GM21723 (cell line): ENCODE measurements around the gene SEMA4D.

Experiments used
- ATAC-seq: cut with Tn5 transposase; IDR thresholded peaks from one replicate; pipeline ENCODE4 v1.9.1; 2021; ENCODE audit warnings: mild to moderate bottlenecking, moderate library complexity; ENCODE audit not compliant: unreplicated experiment

SEMA4D gene

GRCh38 chr9:89467278-89467625 lies 30.7 kb downstream of the SEMA4D start:
- ATAC-seq = no peak

- ATAC-seq = peak; percentile 53
These were observed 31.2 kb downstream of the SEMA4D start for GRCh38 chr9:89466451-89467277.

- no peak for ATAC-seq
These were observed 32.1 kb downstream of the SEMA4D start for GRCh38 chr9:89465726-89466308.

- no peak for ATAC-seq
These were observed 32.9 kb downstream of the SEMA4D start for GRCh38 chr9:89465001-89465451.

GRCh38 chr9:89464300-89464901 lies 33.5 kb downstream of the SEMA4D start:
- ATAC-seq = peak; percentile 41

- ATAC-seq = no peak
These were observed 34.9 kb downstream of the SEMA4D start for GRCh38 chr9:89462817-89463683.

- no peak for ATAC-seq
These were observed 35.7 kb downstream of the SEMA4D start for GRCh38 chr9:89462199-89462598.

GRCh38 chr9:89461265-89461664 lies 36.6 kb downstream of the SEMA4D start:
- ATAC-seq = no peak

GRCh38 chr9:89460551-89460950 lies 37.4 kb downstream of the SEMA4D start:
- no peak for ATAC-seq

GRCh38 chr9:89458768-89459496 lies 39.0 kb downstream of the SEMA4D start:
- no peak for ATAC-seq

- ATAC-seq = no peak
These were observed 40.5 kb downstream of the SEMA4D start for GRCh38 chr9:89457376-89457855.

- no peak for ATAC-seq
These were observed 42.5 kb downstream of the SEMA4D start for GRCh38 chr9:89455356-89455824.

- ATAC-seq = no peak
These were observed 43.2 kb downstream of the SEMA4D start for GRCh38 chr9:89454498-89455355.

GRCh38 chr9:89453452-89453851 lies 44.5 kb downstream of the SEMA4D start:
- ATAC-seq = no peak

GRCh38 chr9:89452561-89452960 lies 45.4 kb downstream of the SEMA4D start:
- ATAC-seq = no peak

- no peak for ATAC-seq
These were observed 47.7 kb downstream of the SEMA4D start for GRCh38 chr9:89450213-89450612.

- ATAC-seq = no peak
These were observed 48.6 kb downstream of the SEMA4D start for GRCh38 chr9:89449261-89449671.

GRCh38 chr9:89448821-89449220 lies 49.1 kb downstream of the SEMA4D start:
- ATAC-seq = no peak

GRCh38 chr9:89448381-89448780 lies 49.5 kb downstream of the SEMA4D start:
- peak; percentile 50 for ATAC-seq
